RWPE2 (cell line): ENCODE measurements around the gene BNIP3.

Source experiments
- ATAC-seq: fragments of 200-7000 bp; cut with Tn5 transposase; 3 replicates; pipeline ENCODE4 v1.9.1; 2021; ENCODE audit warnings: low read depth
- DNase-seq: peaks from one replicate; pipeline ENCODE4 v3.0.0-alpha.2; 2020; ENCODE audit warnings: low spot score
- H3K27ac ChIP-seq: fragments of 450-650 bp; 2 replicates; pipeline ENCODE4 v1.5.1; 2017; ENCODE audit warnings: mild to moderate bottlenecking; ENCODE audit not compliant: poor library complexity, severe bottlenecking
- H3K27me3 ChIP-seq: fragments of 250-450 bp; sonication (Bioruptor Pico); 2 replicates; pipeline ENCODE4 v1.5.1; 2021; ENCODE audit warnings: mild to moderate bottlenecking, moderate library complexity; ENCODE audit not compliant: insufficient read depth, poor library complexity, severe bottlenecking
- H3K36me3 ChIP-seq: fragments of 250-450 bp; sonication (Bioruptor Pico); 2 replicates; pipeline ENCODE4 v1.5.1; 2020; ENCODE audit warnings: low read depth, mild to moderate bottlenecking, moderate library complexity
- H3K4me1 ChIP-seq: fragments of 250-450 bp; sonication (Bioruptor Pico); 2 replicates; pipeline ENCODE4 v1.5.1; 2021; ENCODE audit warnings: mild to moderate bottlenecking, moderate library complexity; ENCODE audit not compliant: insufficient read depth, poor library complexity, severe bottlenecking
- H3K4me3 ChIP-seq: fragments of 250-450 bp; sonication (Bioruptor Pico); 2 replicates; pipeline ENCODE4 v1.5.1; 2021; ENCODE audit warnings: mild to moderate bottlenecking, moderate library complexity; ENCODE audit not compliant: severe bottlenecking
- H3K9me3 ChIP-seq: fragments of 250-450 bp; sonication (Bioruptor Pico); 2 replicates; pipeline ENCODE4 v1.5.1; 2021; ENCODE audit warnings: mild to moderate bottlenecking, moderate library complexity; ENCODE audit not compliant: severe bottlenecking
- TF ChIP-seq, protein P1 (sequence below): fragments of 450-650 bp; IDR thresholded peaks from one replicate; pipeline ENCODE4 v1.5.1; 2017; ENCODE audit warnings: mild to moderate bottlenecking, moderate library complexity; ENCODE audit not compliant: poor library complexity, severe bottlenecking

BNIP3 gene

DNA sequence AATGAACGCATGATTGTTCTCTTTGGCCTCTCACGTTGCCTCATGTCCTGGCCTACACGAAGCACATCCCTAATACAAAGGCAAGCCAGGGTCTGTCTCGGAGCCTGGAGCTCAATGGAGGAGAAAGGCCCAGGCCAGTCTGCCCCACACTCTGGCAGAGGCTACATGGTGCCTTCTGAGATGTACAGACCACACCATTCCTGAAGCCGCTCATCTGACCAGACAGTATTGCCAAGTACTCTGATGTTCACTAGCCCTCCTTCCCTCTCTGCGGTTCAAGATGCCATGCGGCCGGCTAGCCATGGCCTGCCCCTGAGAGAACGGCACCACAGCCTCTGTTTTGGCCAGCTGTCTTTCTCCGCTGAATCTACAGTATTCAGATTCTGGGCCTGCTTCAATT, 5.9 kb downstream of the BNIP3 start:
- ATAC-seq (no peak), DNase-seq (no peak)
- TF ChIP-seq, protein P1, sequence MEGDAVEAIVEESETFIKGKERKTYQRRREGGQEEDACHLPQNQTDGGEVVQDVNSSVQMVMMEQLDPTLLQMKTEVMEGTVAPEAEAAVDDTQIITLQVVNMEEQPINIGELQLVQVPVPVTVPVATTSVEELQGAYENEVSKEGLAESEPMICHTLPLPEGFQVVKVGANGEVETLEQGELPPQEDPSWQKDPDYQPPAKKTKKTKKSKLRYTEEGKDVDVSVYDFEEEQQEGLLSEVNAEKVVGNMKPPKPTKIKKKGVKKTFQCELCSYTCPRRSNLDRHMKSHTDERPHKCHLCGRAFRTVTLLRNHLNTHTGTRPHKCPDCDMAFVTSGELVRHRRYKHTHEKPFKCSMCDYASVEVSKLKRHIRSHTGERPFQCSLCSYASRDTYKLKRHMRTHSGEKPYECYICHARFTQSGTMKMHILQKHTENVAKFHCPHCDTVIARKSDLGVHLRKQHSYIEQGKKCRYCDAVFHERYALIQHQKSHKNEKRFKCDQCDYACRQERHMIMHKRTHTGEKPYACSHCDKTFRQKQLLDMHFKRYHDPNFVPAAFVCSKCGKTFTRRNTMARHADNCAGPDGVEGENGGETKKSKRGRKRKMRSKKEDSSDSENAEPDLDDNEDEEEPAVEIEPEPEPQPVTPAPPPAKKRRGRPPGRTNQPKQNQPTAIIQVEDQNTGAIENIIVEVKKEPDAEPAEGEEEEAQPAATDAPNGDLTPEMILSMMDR = no peak
- Histone ChIP-seq H3K36me3 (peaks cover 81% of the 10 kb centered on the region), H3K9me3 (no peaks in the 10 kb centered on the region), H3K4me3 (no peak overlapping the region), H3K4me1 (no peaks in the 10 kb centered on the region), H3K27ac (no peak overlapping the region), H3K27me3 (no peaks in the 10 kb centered on the region)

DNA sequence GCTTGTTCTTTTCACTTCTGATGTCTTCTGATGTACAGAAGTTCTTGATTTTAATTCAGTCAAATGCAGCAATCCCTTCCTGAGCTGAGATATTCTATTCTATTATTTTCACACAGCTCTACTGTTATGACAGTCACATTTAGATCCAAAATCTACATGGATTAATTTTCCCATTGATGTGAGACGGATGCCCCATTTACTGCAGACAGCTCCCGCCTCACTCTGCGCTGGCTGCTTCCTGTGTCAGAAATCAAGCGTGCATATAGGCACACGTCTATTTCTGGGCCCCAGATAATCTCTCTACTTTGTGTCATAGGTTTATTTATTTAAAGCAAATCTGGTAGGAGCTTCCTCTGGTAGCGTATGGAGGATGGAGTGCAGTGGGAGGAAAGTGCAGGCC, 6.7 kb downstream of the BNIP3 start:
- H3K27me3 ChIP-seq = no peaks in the 10 kb centered on the region
- TF ChIP-seq, protein P1 = no peak
- peaks cover 89% of the 10 kb centered on the region for H3K36me3 ChIP-seq
- H3K9me3 ChIP-seq = no peaks in the 10 kb centered on the region
- H3K4me3 ChIP-seq = no peak overlapping the region
- H3K4me1 ChIP-seq = no peaks in the 10 kb centered on the region
- DNase-seq = no peak
- ATAC-seq = no peak
- no peak overlapping the region for H3K27ac ChIP-seq

DNA sequence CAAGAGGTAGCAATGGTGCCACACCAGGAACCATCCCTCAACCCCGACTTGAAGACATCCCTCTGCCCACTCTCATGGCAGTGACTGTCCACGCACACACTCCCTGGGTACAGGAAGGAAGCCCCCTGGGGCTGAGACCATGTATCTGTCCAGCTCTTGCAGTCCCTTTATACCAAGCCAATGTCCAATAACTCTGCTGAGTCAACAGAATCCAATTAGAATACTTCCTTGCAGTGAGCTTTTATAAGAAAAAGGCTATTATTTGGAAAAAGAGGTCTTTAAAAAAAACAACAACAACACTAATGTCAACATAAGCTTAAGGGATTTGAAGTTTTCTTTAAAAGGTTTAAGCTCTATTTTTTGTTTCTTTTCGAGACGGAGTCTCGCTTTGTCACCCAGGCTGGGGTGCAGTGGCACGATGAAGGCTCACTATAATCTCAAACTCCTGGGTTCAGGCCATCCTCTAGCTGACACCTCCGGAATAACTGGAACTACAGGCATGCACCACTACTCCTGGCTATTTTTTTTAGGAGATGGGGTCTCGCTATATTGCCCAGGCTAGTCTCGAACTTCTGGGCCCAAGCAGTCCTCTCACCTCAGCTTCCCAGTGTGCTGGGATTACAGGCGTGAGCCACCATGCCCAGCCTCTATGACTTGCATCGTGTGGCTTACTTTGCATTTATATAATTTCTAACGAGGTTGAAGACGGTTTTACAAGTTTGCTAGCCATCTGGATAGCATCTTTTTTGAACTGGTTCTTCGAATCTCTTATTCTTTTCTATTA, 7.5 kb downstream of the BNIP3 start:
- H3K4me1 ChIP-seq = no peaks in the 10 kb centered on the region
- TF ChIP-seq, protein P1 = no peak
- DNase-seq = no peak

DNA sequence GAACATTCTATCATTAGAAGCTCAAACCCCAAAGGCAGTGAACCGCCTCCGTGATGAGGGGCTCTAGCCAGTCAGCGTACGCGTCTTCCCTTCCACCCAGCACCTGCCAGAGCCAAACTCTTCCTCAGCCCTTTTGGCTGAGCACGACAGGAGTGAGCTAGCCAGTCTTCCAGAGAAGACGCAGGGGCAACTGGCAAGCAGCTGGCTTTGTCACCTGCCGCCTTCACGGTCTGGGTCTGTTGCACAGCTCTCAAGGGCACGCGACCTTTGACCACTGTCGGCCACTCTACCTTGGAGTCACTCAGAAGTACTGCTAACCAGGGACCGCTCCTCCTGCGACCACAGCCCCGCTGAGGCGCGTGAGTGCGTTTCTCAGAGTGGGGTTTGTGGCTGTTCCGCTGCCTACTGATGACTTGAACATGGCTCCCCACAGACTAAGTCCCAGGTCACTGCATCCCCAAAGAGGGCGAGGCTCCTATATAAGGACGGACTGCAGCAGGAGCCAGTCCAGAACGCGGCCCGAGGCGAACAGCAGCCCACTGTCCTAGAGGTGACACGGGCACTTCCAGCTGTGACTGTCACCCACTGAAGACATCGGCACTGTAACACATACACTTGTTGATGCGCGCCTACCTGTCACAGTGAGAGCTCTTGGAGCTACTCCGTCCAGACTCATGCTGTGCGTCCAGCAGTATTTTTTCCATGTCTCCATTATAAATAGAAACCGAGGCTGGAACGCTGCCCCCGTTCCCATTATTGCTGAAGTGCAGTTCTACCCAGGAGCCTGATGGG, 8.4 kb downstream of the BNIP3 start:
- Histone ChIP-seq H3K27ac (peak overlapping the region; percentile 2), H3K9me3 (no peaks in the 10 kb centered on the region), H3K27me3 (no peaks in the 10 kb centered on the region), H3K36me3 (peaks cover 94% of the 10 kb centered on the region), H3K4me1 (no peaks in the 10 kb centered on the region), H3K4me3 (no peak overlapping the region)
- ATAC-seq (no peak), DNase-seq (no peak)
- TF ChIP-seq, protein P1 = no peak

More for the DNA sequence above, 7.5 kb downstream of the BNIP3 start:
- peaks cover 91% of the 10 kb centered on the region for H3K36me3 ChIP-seq
- H3K27ac ChIP-seq = no peak overlapping the region
- no peaks in the 10 kb centered on the region for H3K9me3 ChIP-seq
- ATAC-seq = no peak
- no peak overlapping the region for H3K4me3 ChIP-seq
- no peaks in the 10 kb centered on the region for H3K27me3 ChIP-seq
